GM23338 (cell line): Measurements from ENCODE around the gene TCP11. TPM values are rescaled to one million over a fixed set of nuclear protein-coding genes. Genes with fewer than 3 reads are reported as not detected.

Experiments
- ATAC-seq: fragments of 200-7000 bp; cut with Tn5 transposase; 3 replicates; pipeline ENCODE4 v1.9.1; 2020
- DNase-seq: peaks from one replicate; pipeline ENCODE4 v3.0.0-alpha.2; 2015; ENCODE audit warnings: low spot score
- H2AFZ ChIP-seq: fragments of 200-600 bp; sonication (generic); 2 replicates; pipeline ENCODE4 v1.8.0; 2016; ENCODE audit warnings: antibody characterized with exemption, mild to moderate bottlenecking, moderate library complexity
- H3F3A ChIP-seq: fragments of 200-600 bp; sonication (generic); replicated peaks from 2 replicates; pipeline ENCODE4 v1.8.0; 2017; ENCODE audit warnings: antibody characterized with exemption, mixed run types, low read depth
- H3K27ac ChIP-seq: fragments of 200-600 bp; sonication (generic); 2 replicates; pipeline ENCODE4 v1.6.1; 2016; ENCODE audit warnings: low read depth
- H3K27me3 ChIP-seq: fragments of 200-600 bp; sonication (generic); 2 replicates; pipeline ENCODE4 v1.8.0; 2016; ENCODE audit warnings: mild to moderate bottlenecking, mixed run types, moderate library complexity; ENCODE audit not compliant: insufficient read depth
- H3K36me3 ChIP-seq: fragments of 200-600 bp; sonication (generic); 2 replicates; pipeline ENCODE4 v1.8.0; 2016; ENCODE audit warnings: mild to moderate bottlenecking; ENCODE audit not compliant: insufficient read depth
- H3K4me1 ChIP-seq: fragments of 200-600 bp; sonication (generic); 2 replicates; pipeline ENCODE4 v1.8.0; 2016; ENCODE audit warnings: mild to moderate bottlenecking, moderate library complexity; ENCODE audit not compliant: insufficient read depth
- H3K4me2 ChIP-seq: fragments of 200-600 bp; sonication (generic); 2 replicates; pipeline ENCODE4 v1.7.1; 2017; ENCODE audit warnings: mixed run types
- H3K4me3 ChIP-seq: fragments of 200-600 bp; sonication (generic); 2 replicates; pipeline ENCODE4 v1.6.1; 2016; ENCODE audit warnings: mixed run types
- H3K79me2 ChIP-seq: fragments of 200-600 bp; sonication (generic); replicated peaks from 2 replicates; pipeline ENCODE4 v1.8.0; 2017; ENCODE audit warnings: mild to moderate bottlenecking; ENCODE audit not compliant: insufficient read depth
- H3K9me2 ChIP-seq: fragments of 200-600 bp; sonication (generic); 2 replicates; pipeline ENCODE4 v1.8.0; 2017; ENCODE audit not compliant: insufficient read depth
- H4K20me1 ChIP-seq: fragments of 200-600 bp; sonication (generic); replicated peaks from 2 replicates; pipeline ENCODE4 v1.8.0; 2017; ENCODE audit warnings: mild to moderate bottlenecking; ENCODE audit not compliant: insufficient read depth
- H3K27ac Mint-ChIP-seq: 2 replicates; pipeline ENCODE4 v1.8.0; 2020; ENCODE audit warnings: inconsistent platforms, mild to moderate bottlenecking, moderate library complexity, mixed read lengths
- H3K27me3 Mint-ChIP-seq: 3 replicates; pipeline ENCODE4 v1.8.0; 2022; ENCODE audit warnings: low read depth, mild to moderate bottlenecking, moderate library complexity, mixed read lengths, inconsistent platforms; ENCODE audit not compliant: insufficient read depth, poor library complexity
- H3K36me3 Mint-ChIP-seq: 3 replicates; pipeline ENCODE4 v1.8.0; 2021; ENCODE audit warnings: low read depth, mild to moderate bottlenecking, inconsistent platforms, moderate library complexity, mixed read lengths
- H3K4me1 Mint-ChIP-seq: 3 replicates; pipeline ENCODE4 v1.8.0; 2020; ENCODE audit warnings: mild to moderate bottlenecking, inconsistent platforms, mixed read lengths
- H3K4me3 Mint-ChIP-seq: 3 replicates; pipeline ENCODE4 v1.8.0; 2021; ENCODE audit warnings: moderate library complexity, mild to moderate bottlenecking, inconsistent platforms, mixed read lengths
- H3K9me3 Mint-ChIP-seq: 3 replicates; pipeline ENCODE4 v1.8.0; 2020; ENCODE audit warnings: moderate library complexity, mild to moderate bottlenecking, inconsistent platforms, mixed read lengths
- CREB1 ChIP-seq: fragments of 250-450 bp; sonication (Bioruptor Pico); IDR thresholded peaks from 2 replicates; pipeline ENCODE4 v1.5.0; 2020; ENCODE audit warnings: low read depth, mild to moderate bottlenecking, moderate library complexity
- ETS1 ChIP-seq: IDR thresholded peaks from 2 replicates; pipeline ENCODE4 v1.6.1; 2016; ENCODE audit warnings: antibody characterized with exemption
- EZH2 ChIP-seq: fragments of 200-600 bp; sonication (generic); IDR thresholded peaks from one replicate; pipeline ENCODE4 v1.8.0; 2017; ENCODE audit warnings: antibody characterized with exemption, mild to moderate bottlenecking, low read depth; ENCODE audit not compliant: unreplicated experiment
- EZH2phosphoT487 ChIP-seq: fragments of 200-600 bp; sonication (generic); IDR thresholded peaks from one replicate; pipeline ENCODE4 v1.8.1; 2018; ENCODE audit warnings: antibody characterized with exemption; ENCODE audit not compliant: unreplicated experiment
- JUNB ChIP-seq: IDR thresholded peaks from one replicate; pipeline ENCODE4 v1.6.1; 2016; ENCODE audit warnings: antibody characterized with exemption; ENCODE audit not compliant: unreplicated experiment
- POLR2AphosphoS5 ChIP-seq: IDR thresholded peaks from 2 replicates; pipeline ENCODE4 v1.6.1; 2016; ENCODE audit warnings: antibody characterized with exemption, low read depth
- REST ChIP-seq: IDR thresholded peaks from one replicate; pipeline ENCODE4 v1.6.1; 2018; ENCODE audit warnings: antibody characterized with exemption; ENCODE audit not compliant: unreplicated experiment
- STAT1 ChIP-seq: IDR thresholded peaks from one replicate; pipeline ENCODE4 v1.6.1; 2016; ENCODE audit warnings: antibody characterized with exemption; ENCODE audit not compliant: unreplicated experiment
- ZNF114 ChIP-seq: fragments of 250-450 bp; sonication (Bioruptor Pico); IDR thresholded peaks from 2 replicates; pipeline ENCODE4 v1.5.0; 2020; ENCODE audit warnings: mild to moderate bottlenecking, moderate library complexity
- ZNF331 ChIP-seq: fragments of 250-450 bp; sonication (Bioruptor Pico); IDR thresholded peaks from 2 replicates; pipeline ENCODE4 v1.5.0; 2020; ENCODE audit warnings: low read depth, mild to moderate bottlenecking, moderate library complexity
- polyA plus RNA-seq: library from polyadenylated mRNA; unstranded; fragments of >200 nt; fragmentation: Nextera tagmentation; extraction: Ambion mirVana; gene quantifications from 2 replicates; pipeline ENCODE4 v1.2.1, GENCODE V29; 2016
- total RNA-seq: library from RNA; depleted of rRNA; stranded (reverse); fragments of >200 nt; shearing (Covaris generic); gene quantifications from 2 replicates; pipeline ENCODE4 v1.2.3, GENCODE V29; 2014

The TCP11 gene
- total and polyA plus RNA-seq, 2 experiments from 2014 or later, result not detected

- no peak for TF ChIP-seq CREB1 (CRISPR knock-in tag)
- no peak for TF ChIP-seq JUNB
Observed at GRCh38 chr6:35088281-35089215, 52.6 kb downstream of the TCP11 start (continued).

- Histone ChIP-seq H3K4me1 (no peaks in the 10 kb centered on the region), H3K4me3 (no peak overlapping the region), H3F3A (no peaks in the 10 kb centered on the region; the same call in 1 of the 2 replicates), H3K9me2 (no peaks in the 10 kb centered on the region; the same call in 1 of the 2 replicates), H4K20me1 (no peaks in the 10 kb centered on the region), H3K27ac (no peak overlapping the region), H3K36me3 (peaks cover 3% of the 10 kb centered on the region; the same call in 1 of the 2 replicates), H3K4me2 (no peak overlapping the region), H3K27me3 (no peaks in the 10 kb centered on the region), H2AFZ (no peak overlapping the region), H3K79me2 (no peaks in the 10 kb centered on the region)
- H3K9me3 Mint-ChIP-seq, result no peaks in the 10 kb centered on the region
- peaks cover 6% of the 10 kb centered on the region for H3K27me3 Mint-ChIP-seq
- H3K4me1 Mint-ChIP-seq, result peaks cover 15% of the 10 kb centered on the region
- peaks cover 30% of the 10 kb centered on the region for H3K36me3 Mint-ChIP-seq
- DNase-seq (no peak), ATAC-seq (no peak)
- TF ChIP-seq ZNF114 (CRISPR knock-in tag), result no peak
- no peak overlapping the region for H3K27ac Mint-ChIP-seq
- no peak overlapping the region for H3K4me3 Mint-ChIP-seq
Observed at GRCh38 chr6:35087361-35088280, 53.5 kb downstream of the TCP11 start.

GRCh38 chr6:35086636-35087360 is 54.3 kb downstream of the TCP11 start:
- Histone ChIP-seq H3K79me2 (no peaks in the 10 kb centered on the region), H3K9me2 (no peaks in the 10 kb centered on the region), H4K20me1 (no peaks in the 10 kb centered on the region), H3K27ac (no peak overlapping the region), H3K4me1 (no peaks in the 10 kb centered on the region), H2AFZ (no peak overlapping the region), H3K4me2 (no peak overlapping the region), H3K27me3 (no peaks in the 10 kb centered on the region), H3K4me3 (no peak overlapping the region), H3F3A (no peaks in the 10 kb centered on the region; the same call in 1 of the 2 replicates), H3K36me3 (peaks cover 3% of the 10 kb centered on the region; the same call in 1 of the 2 replicates)
- peaks cover 10% of the 10 kb centered on the region for H3K27me3 Mint-ChIP-seq
- H3K9me3 Mint-ChIP-seq, result no peaks in the 10 kb centered on the region
- ATAC-seq (no peak), DNase-seq (no peak)
- peaks cover 36% of the 10 kb centered on the region for H3K36me3 Mint-ChIP-seq
- H3K4me1 Mint-ChIP-seq, result peaks cover 22% of the 10 kb centered on the region
- H3K4me3 Mint-ChIP-seq, result no peak overlapping the region
- peak overlapping the region; percentile 82 for H3K27ac Mint-ChIP-seq
- TF ChIP-seq ETS1 (no peak), STAT1 (no peak), EZH2 (no peak), CREB1 (CRISPR knock-in tag) (no peak), JUNB (no peak), REST (no peak), EZH2phosphoT487 (no peak), ZNF114 (CRISPR knock-in tag) (no peak), POLR2AphosphoS5 (no peak), ZNF331 (no peak)
